Natural killer cell (primary cell): Measurements from ENCODE around the gene FAM9C. TPM values are rescaled to one million over a fixed set of nuclear protein-coding genes. Genes with fewer than 3 reads are reported as not detected.

Experiments used
- ATAC-seq, 3 donors: fragments of 150-1000 bp in 2 of 3; fragments of 200-7000 bp in 1 of 3; cut with Tn5 transposase; 1 replicate in 1 of 3; 2 replicates in 2 of 3; pipeline ENCODE4 v1.10.0; 2021; ENCODE audit warnings: mild to moderate bottlenecking in 2 of 3, moderate library complexity in 2 of 3
- DNase-seq, 2 donors: peaks; one replicate each; pipeline versions ENCODE4 v3.0.0 to v3.0.0-alpha.2; 2013 to 2021; ENCODE audit warnings: mixed read lengths in 1 of 2
- H3K27ac ChIP-seq: one replicate; pipeline ENCODE4 v1.5.1; 2013; ENCODE audit warnings: mild to moderate bottlenecking, low read length
- H3K27me3 ChIP-seq: one replicate; pipeline ENCODE4 v1.6.1; 2013; ENCODE audit warnings: low read length; ENCODE audit not compliant: control insufficient read depth, insufficient read depth
- H3K36me3 ChIP-seq: one replicate; pipeline ENCODE4 v1.6.1; 2013; ENCODE audit warnings: low read length; ENCODE audit not compliant: control insufficient read depth, insufficient read depth
- H3K4me1 ChIP-seq: one replicate; pipeline ENCODE4 v1.6.1; 2013; ENCODE audit warnings: low read length; ENCODE audit not compliant: control insufficient read depth, insufficient read depth
- H3K4me3 ChIP-seq: one replicate; pipeline ENCODE4 v1.5.1; 2013; ENCODE audit warnings: low read length
- H3K9me3 ChIP-seq: one replicate; pipeline ENCODE4 v1.6.1; 2013; ENCODE audit warnings: low read length; ENCODE audit not compliant: control insufficient read depth, insufficient read depth
- H3K27ac Mint-ChIP-seq, 2 donors: one replicate each; pipeline ENCODE4 v1.8.0; 2022; ENCODE audit warnings: mild to moderate bottlenecking in 2 of 2, mixed read lengths in 2 of 2, moderate library complexity in 1 of 2
- H3K27me3 Mint-ChIP-seq, 2 donors: one replicate each; pipeline ENCODE4 v1.8.0; 2022; ENCODE audit warnings: low read depth in 2 of 2, mixed read lengths in 2 of 2
- H3K36me3 Mint-ChIP-seq: one replicate; pipeline ENCODE4 v1.8.0; 2022; ENCODE audit warnings: mixed read lengths
- H3K4me1 Mint-ChIP-seq, 2 donors: one replicate each; pipeline ENCODE4 v1.8.0; 2022; ENCODE audit warnings: mixed read lengths in 2 of 2
- H3K4me3 Mint-ChIP-seq: one replicate; pipeline ENCODE4 v1.8.0; 2022; ENCODE audit warnings: mild to moderate bottlenecking, moderate library complexity, mixed read lengths
- H3K9me3 Mint-ChIP-seq, 2 donors: one replicate each; pipeline ENCODE4 v1.8.0; 2022; ENCODE audit warnings: mixed read lengths in 2 of 2
- WGBS: methylation state at CpG from one replicate; pipeline ENCODE4 v1.1.7; 2013; ENCODE audit warnings: missing lambda C conversion rate; ENCODE audit not compliant: insufficient coverage; 5-methylcytosine and 5-hydroxymethylcytosine counted together
- intact Hi-C: fragments of 100-400 bp; cut with micrococcal nuclease; formaldehyde crosslinking; loops from one replicate; pipeline ENCODE4 v1.14.2; 2022
- total RNA-seq, 4 donors: library from RNA; stranded (reverse); fragments of 120-200 nt in 1 of 4; gene quantifications; one replicate each; pipeline versions ENCODE4 v1.2.3 to v1.2.4, GENCODE V29; 2013 to 2022
- TF ChIP-seq, protein P1 (sequence below): fragments of 200-600 bp; IDR thresholded peaks from one replicate; pipeline ENCODE4 v1.8.0; 2022; ENCODE audit warnings: antibody characterized with exemption

The FAM9C gene
- total RNA-seq, 3 donors from 2014 or later (not counting 1 experiment from before 2014, with no cell fraction given): not detected

- Histone ChIP-seq H3K36me3 (no peaks in the 10 kb centered on the region), H3K9me3 (no peaks in the 10 kb centered on the region), H3K27me3 (no peaks in the 10 kb centered on the region), H3K4me1 (peaks cover 61% of the 10 kb centered on the region), H3K4me3 (no peak overlapping the region), H3K27ac (peak overlapping the region; percentile 88)
- 30% methylated on average over 3 of the region's 6 CpGs for WGBS
- H3K27me3 Mint-ChIP-seq: peaks cover 0 to 11% of the 10 kb centered on the region in 2 donors
- H3K9me3 Mint-ChIP-seq: no peaks in the 10 kb centered on the region
- intact Hi-C loops: loop anchor here (10.0 kb wide), 2 partner anchors 57 to 613 kb away; no protein-coding TSS in a partner anchor
- peak overlapping the region; percentile 90 to 99 for H3K27ac Mint-ChIP-seq
- ATAC-seq: peak in 2 of 3 donors; percentile 4 to 28
- no peaks in the 10 kb centered on the region for H3K36me3 Mint-ChIP-seq
- peak in 1 of 2 donors; percentile 66 for DNase-seq
- peaks cover 45 to 54% of the 10 kb centered on the region in 2 donors for H3K4me1 Mint-ChIP-seq
- H3K4me3 Mint-ChIP-seq: peak overlapping the region; percentile 78
- TF ChIP-seq, protein P1, sequence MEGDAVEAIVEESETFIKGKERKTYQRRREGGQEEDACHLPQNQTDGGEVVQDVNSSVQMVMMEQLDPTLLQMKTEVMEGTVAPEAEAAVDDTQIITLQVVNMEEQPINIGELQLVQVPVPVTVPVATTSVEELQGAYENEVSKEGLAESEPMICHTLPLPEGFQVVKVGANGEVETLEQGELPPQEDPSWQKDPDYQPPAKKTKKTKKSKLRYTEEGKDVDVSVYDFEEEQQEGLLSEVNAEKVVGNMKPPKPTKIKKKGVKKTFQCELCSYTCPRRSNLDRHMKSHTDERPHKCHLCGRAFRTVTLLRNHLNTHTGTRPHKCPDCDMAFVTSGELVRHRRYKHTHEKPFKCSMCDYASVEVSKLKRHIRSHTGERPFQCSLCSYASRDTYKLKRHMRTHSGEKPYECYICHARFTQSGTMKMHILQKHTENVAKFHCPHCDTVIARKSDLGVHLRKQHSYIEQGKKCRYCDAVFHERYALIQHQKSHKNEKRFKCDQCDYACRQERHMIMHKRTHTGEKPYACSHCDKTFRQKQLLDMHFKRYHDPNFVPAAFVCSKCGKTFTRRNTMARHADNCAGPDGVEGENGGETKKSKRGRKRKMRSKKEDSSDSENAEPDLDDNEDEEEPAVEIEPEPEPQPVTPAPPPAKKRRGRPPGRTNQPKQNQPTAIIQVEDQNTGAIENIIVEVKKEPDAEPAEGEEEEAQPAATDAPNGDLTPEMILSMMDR: no peak
Observed at GRCh38 chrX:13081395-13082205, 37.2 kb upstream of the FAM9C start.

GRCh38 chrX:13080128-13080795, 35.8 kb upstream of the FAM9C start:
- H3K4me1 ChIP-seq: peaks cover 55% of the 10 kb centered on the region
- 71% methylated on average over 1 of the region's 4 CpGs for WGBS
- intact Hi-C loops: loop anchor here (10.0 kb wide), 2 partner anchors 55 to 615 kb away; no protein-coding TSS in a partner anchor

GRCh38 chrX:13078739-13079444, 34.5 kb upstream of the FAM9C start:
- no peaks in the 10 kb centered on the region for H3K27me3 ChIP-seq
- no peak overlapping the region for H3K4me3 ChIP-seq
- Mint-ChIP-seq H3K36me3 (no peaks in the 10 kb centered on the region), H3K9me3 (no peaks in the 10 kb centered on the region), H3K27ac (peak overlapping the region; percentile 43 to 73), H3K4me3 (peak overlapping the region; percentile 13), H3K4me1 (peaks cover 50 to 56% of the 10 kb centered on the region in 2 donors), H3K27me3 (peaks cover 0 to 32% of the 10 kb centered on the region in 2 donors)
- H3K36me3 ChIP-seq: no peaks in the 10 kb centered on the region
- peaks cover 52% of the 10 kb centered on the region for H3K4me1 ChIP-seq
- intact Hi-C loops: no loop called here
- TF ChIP-seq, protein P1: no peak
- H3K9me3 ChIP-seq: no peaks in the 10 kb centered on the region
- ATAC-seq (no peak), DNase-seq (peak in 1 of 2 donors; percentile 50)
- H3K27ac ChIP-seq: peak overlapping the region; percentile 39
- WGBS: 45% methylated on average over 7 of the region's 10 CpGs

More at GRCh38 chrX:13080128-13080795, 35.8 kb upstream of the FAM9C start:
- TF ChIP-seq, protein P1: no peak
- Histone ChIP-seq H3K4me3 (no peak overlapping the region), H3K27ac (peak overlapping the region; percentile 88), H3K36me3 (no peaks in the 10 kb centered on the region), H3K27me3 (no peaks in the 10 kb centered on the region), H3K9me3 (no peaks in the 10 kb centered on the region)
- Mint-ChIP-seq H3K4me3 (no peak overlapping the region), H3K4me1 (peaks cover 45 to 47% of the 10 kb centered on the region in 2 donors), H3K9me3 (no peaks in the 10 kb centered on the region), H3K27me3 (peaks cover 0 to 24% of the 10 kb centered on the region in 2 donors), H3K27ac (peak overlapping the region; percentile 90 to 99), H3K36me3 (no peaks in the 10 kb centered on the region)
- ATAC-seq (no peak), DNase-seq (no peak)
